Tibial nerve (tissue), 4 donors: ENCODE data around the gene B3GALT4.

Experiments used
- CTCF ChIP-seq, 5 experiments: fragments of 200-600 bp in 3 of 5; fragments of 450-650 bp in 2 of 5; sonication (generic) in 3 of 5; IDR thresholded peaks; one replicate each; pipeline ENCODE4 v1.5.1; 2016 to 2019; ENCODE audit warnings: antibody characterized with exemption in 5 of 5, mild to moderate bottlenecking in 3 of 5, moderate library complexity in 2 of 5
- EP300 ChIP-seq, 2 donors: sonication (generic); formaldehyde crosslinking; IDR thresholded peaks; one replicate each; pipeline ENCODE4 v1.6.1; 2017; ENCODE audit warnings: antibody characterized with exemption in 2 of 2, mild to moderate bottlenecking in 1 of 2

DNA sequence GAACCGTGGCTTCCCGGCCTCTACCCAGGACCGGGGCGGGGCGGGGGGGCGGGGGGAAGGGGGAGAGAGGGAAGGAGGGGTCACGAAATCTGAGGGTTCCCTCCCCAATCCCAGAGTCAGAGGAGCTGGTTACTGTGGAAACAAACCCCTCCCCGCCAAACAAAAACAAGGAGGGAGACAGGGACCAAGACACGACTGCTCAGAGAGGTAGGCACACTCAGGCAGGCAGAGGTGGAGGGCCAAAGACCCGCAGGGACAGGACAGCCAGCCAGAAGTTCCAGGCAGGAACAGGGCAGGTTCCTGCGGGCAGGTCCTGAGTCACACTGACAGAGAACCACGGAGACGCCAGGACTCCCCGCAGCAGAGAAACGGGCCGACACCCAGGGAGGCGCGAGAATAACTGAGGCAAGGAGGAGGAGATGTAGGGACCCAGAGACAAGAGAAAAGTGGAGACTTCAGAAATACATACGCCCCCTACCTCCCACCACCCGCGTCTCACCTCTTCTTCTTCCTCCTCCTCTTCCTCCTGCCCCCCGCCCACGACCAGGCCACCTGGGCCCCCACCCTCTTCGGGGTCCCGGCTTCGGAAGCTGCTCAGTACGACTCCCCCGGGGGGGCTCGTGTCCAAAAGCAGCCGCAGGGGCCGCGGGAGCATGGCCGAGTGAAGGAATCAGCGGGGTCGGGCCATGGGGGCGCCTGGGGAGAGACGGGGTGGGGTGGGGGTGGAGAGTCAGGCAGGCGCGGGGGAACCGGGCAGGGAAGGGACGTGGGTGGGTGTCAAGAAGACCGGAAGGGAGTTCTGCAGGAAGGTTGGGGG lies 21.2 kb downstream of the B3GALT4 start:
- TF ChIP-seq CTCF (IDR thresholded peaks at IDR 0.05) = no peak
- TF ChIP-seq EP300 (IDR thresholded peaks at IDR 0.05) = peak in 1 of 2 donors; percentile 53
